Measurements from ENCODE around the gene ADRA2C. TPM values are rescaled to one million over a fixed set of nuclear protein-coding genes. Genes with fewer than 3 reads are reported as not detected.

ADRA2C gene
- total RNA-seq, 2 donors from 2014 or later, result 0.59 to 28.6 TPM

DNA sequence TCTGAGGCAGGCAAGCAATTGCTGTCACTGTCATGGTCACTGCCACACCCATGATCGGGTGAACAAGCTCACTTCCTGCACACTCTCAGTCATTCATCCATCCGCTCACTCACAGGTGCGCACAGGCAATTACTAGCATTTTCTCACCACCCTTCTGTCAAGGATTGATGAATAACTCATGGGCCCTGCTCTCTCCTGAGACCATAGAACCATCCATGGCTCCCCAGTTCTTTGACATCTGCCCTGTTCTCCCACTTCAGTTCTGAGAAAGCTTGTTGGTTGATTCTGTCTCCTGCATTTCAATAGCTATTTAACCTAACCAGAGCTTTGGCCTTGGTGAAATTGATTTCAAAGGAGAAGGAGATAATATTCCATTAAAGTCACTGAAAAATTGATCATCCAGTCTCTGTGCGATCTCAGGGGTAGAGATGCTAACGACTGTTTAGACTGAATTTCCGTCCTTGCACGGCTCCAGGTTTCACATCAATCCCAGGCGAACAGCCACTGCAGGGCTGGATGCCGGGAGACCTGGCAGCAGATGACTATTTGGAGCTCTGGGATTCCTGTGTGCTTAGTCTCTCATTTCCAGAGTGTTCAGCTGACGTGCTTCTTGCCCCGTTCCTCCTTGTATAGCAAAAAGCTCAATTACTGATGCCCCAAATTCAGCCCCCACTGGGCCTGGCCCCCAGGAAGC is 36.9 kb upstream of the ADRA2C start:
- Histone ChIP-seq H3K36me3 (no peaks in the 10 kb centered on the region), H3K27ac (no peak overlapping the region), H3K4me3 (no peak overlapping the region), H3K27me3 (replicated peaks; ENCODE audit: insufficient read depth) (peaks cover 11% of the 10 kb centered on the region), H3K9me3 (no peaks in the 10 kb centered on the region), H3K4me1 (replicated peaks) (no peaks in the 10 kb centered on the region)
- TF ChIP-seq POLR2AphosphoS5 (IDR thresholded peaks at IDR 0.05) (no peak), POLR2A (IDR thresholded peaks at IDR 0.05) (no peak), CTCF (IDR thresholded peaks at IDR 0.05) (no peak)
- WGBS, result 55% methylated on average over 11 of the region's 11 CpGs
- DNase-seq (ENCODE audit: low spot score), result no peak
- intact Hi-C loops (cut with DNase I), result no loop called here

DNA sequence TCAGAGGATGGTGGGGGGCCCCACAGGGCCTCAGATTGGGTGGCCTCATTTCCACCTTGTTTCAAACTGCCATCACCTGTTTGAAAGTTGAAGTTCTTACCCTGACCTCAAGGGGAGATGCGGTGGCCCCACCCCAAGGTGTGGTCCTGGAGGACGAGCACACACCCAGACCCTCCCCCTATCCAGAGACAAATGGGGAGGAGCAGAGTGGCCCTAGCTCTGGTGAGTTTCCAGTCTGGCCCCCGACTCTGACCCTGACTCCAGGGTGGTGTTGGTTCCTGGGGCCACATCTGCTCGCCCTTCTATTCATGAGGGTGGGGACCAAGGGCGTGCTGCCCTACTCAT is 36.3 kb upstream of the ADRA2C start:
- H3K27me3 ChIP-seq (replicated peaks; ENCODE audit: insufficient read depth), result peaks cover 11% of the 10 kb centered on the region
- H3K4me3 ChIP-seq, result no peak overlapping the region
- no peak for TF ChIP-seq POLR2AphosphoS5 (IDR thresholded peaks at IDR 0.05)
- TF ChIP-seq POLR2A (IDR thresholded peaks at IDR 0.05), result no peak
- TF ChIP-seq CTCF (IDR thresholded peaks at IDR 0.05), result no peak
- intact Hi-C loops (cut with DNase I), result no loop called here
- DNase-seq (ENCODE audit: low spot score), result no peak
- no peaks in the 10 kb centered on the region for H3K9me3 ChIP-seq
- WGBS, result 61% methylated on average over 5 of the region's 5 CpGs
- no peaks in the 10 kb centered on the region for H3K4me1 ChIP-seq (replicated peaks)
- H3K27ac ChIP-seq, result no peak overlapping the region
- H3K36me3 ChIP-seq, result no peaks in the 10 kb centered on the region

GRCh38 chr4:3730422-3731190 is 35.6 kb upstream of the ADRA2C start:
- no peak for DNase-seq (ENCODE audit: low spot score)
- H3K9me3 ChIP-seq, result no peaks in the 10 kb centered on the region
- TF ChIP-seq POLR2AphosphoS5 (IDR thresholded peaks at IDR 0.05), result no peak
- no peak for TF ChIP-seq CTCF (IDR thresholded peaks at IDR 0.05)
- TF ChIP-seq POLR2A (IDR thresholded peaks at IDR 0.05), result no peak
- H3K36me3 ChIP-seq, result no peaks in the 10 kb centered on the region
- 86% methylated on average over 13 of the region's 17 CpGs for WGBS
- H3K27me3 ChIP-seq (replicated peaks; ENCODE audit: insufficient read depth), result peaks cover 11% of the 10 kb centered on the region
- no peak overlapping the region for H3K4me3 ChIP-seq
- H3K4me1 ChIP-seq (replicated peaks), result no peaks in the 10 kb centered on the region
- no peak overlapping the region for H3K27ac ChIP-seq
- intact Hi-C loops (cut with DNase I), result no loop called here

GRCh38 chr4:3732076-3733028 is 33.8 kb upstream of the ADRA2C start:
- WGBS, result 74% methylated on average over 31 of the region's 31 CpGs
- no peak overlapping the region for H3K4me3 ChIP-seq
- H3K36me3 ChIP-seq, result no peaks in the 10 kb centered on the region
- no peaks in the 10 kb centered on the region for H3K4me1 ChIP-seq (replicated peaks)
- TF ChIP-seq CTCF (IDR thresholded peaks at IDR 0.05) (no peak), POLR2AphosphoS5 (IDR thresholded peaks at IDR 0.05) (no peak), POLR2A (IDR thresholded peaks at IDR 0.05) (no peak)
- intact Hi-C loops (cut with DNase I), result no loop called here
- H3K27ac ChIP-seq, result no peak overlapping the region
- peaks cover 2% of the 10 kb centered on the region for H3K27me3 ChIP-seq (replicated peaks; ENCODE audit: insufficient read depth)
- H3K9me3 ChIP-seq, result no peaks in the 10 kb centered on the region
- DNase-seq (ENCODE audit: low spot score), result no peak
